Measurements from ENCODE around the gene DBNDD1.

The DBNDD1 gene

GRCh38 chr16:90047714-90048346 lies 28.6 kb upstream of the DBNDD1 start:
- no peaks in the 10 kb centered on the region for H3K27me3 ChIP-seq (ENCODE audit: insufficient read depth, poor library complexity, severe bottlenecking)
- H3K4me1 ChIP-seq (ENCODE audit: insufficient read depth, poor library complexity, severe bottlenecking), result peaks cover 19% of the 10 kb centered on the region
- ATAC-seq (ENCODE audit: low read depth) (no peak), DNase-seq (ENCODE audit: low spot score) (no peak)
- H3K27ac ChIP-seq (ENCODE audit: poor library complexity, severe bottlenecking), result no peak overlapping the region
- no peaks in the 10 kb centered on the region; the same call in 1 of the 2 replicates for H3K36me3 ChIP-seq (ENCODE audit: low read depth)
- TF ChIP-seq CTCF (IDR thresholded peaks at IDR 0.05; ENCODE audit: poor library complexity, severe bottlenecking), result no peak
- H3K4me3 ChIP-seq (ENCODE audit: severe bottlenecking), result peak overlapping the region; percentile 9
- H3K9me3 ChIP-seq (ENCODE audit: severe bottlenecking), result no peaks in the 10 kb centered on the region

DNA sequence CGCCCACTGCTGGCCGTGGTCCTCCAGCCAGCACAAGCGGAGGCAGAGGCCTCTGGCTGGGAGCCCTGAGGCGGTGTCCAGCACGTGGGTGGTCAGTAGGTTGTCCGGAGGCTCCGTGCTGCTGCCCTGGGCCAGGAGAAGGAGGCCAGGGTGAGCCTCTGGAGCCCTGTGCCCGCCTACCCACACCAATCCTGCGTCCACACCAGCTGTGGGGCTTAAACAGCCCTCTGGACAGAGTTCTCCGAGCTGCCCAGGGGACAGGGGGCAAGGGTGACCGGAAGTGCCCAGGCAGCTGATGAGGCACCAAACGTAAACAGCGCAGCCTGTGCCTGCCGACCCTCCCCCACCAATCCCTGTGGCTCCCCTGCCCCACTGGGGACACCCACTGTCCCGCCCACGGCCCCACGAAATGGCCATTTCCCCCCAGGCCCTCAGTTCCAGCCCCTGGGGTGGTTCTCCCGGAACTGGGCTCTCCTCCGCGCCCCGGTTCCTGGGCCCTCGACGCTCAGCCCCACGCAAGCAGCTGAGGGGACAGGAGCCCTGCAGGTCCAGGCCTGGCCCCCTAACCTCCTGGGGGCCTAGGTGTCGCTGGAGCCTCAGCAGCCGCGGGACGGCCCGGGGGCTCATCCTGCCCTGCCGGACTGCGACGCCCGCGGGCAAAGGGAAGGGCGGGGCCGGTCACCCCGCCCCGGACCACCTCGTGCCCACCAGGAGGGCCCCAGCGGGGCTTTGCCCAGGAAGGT lies 27.9 kb upstream of the DBNDD1 start:
- peaks cover 19% of the 10 kb centered on the region for H3K4me1 ChIP-seq (ENCODE audit: insufficient read depth, poor library complexity, severe bottlenecking)
- H3K9me3 ChIP-seq (ENCODE audit: severe bottlenecking), result no peaks in the 10 kb centered on the region
- no peak overlapping the region for H3K27ac ChIP-seq (ENCODE audit: poor library complexity, severe bottlenecking)
- H3K36me3 ChIP-seq (ENCODE audit: low read depth), result no peaks in the 10 kb centered on the region; the same call in 1 of the 2 replicates
- no peak for TF ChIP-seq CTCF (IDR thresholded peaks at IDR 0.05; ENCODE audit: poor library complexity, severe bottlenecking)
- no peaks in the 10 kb centered on the region for H3K27me3 ChIP-seq (ENCODE audit: insufficient read depth, poor library complexity, severe bottlenecking)
- H3K4me3 ChIP-seq (ENCODE audit: severe bottlenecking), result peak overlapping the region; percentile 9
- DNase-seq (ENCODE audit: low spot score) (no peak), ATAC-seq (ENCODE audit: low read depth) (no peak)

DNA sequence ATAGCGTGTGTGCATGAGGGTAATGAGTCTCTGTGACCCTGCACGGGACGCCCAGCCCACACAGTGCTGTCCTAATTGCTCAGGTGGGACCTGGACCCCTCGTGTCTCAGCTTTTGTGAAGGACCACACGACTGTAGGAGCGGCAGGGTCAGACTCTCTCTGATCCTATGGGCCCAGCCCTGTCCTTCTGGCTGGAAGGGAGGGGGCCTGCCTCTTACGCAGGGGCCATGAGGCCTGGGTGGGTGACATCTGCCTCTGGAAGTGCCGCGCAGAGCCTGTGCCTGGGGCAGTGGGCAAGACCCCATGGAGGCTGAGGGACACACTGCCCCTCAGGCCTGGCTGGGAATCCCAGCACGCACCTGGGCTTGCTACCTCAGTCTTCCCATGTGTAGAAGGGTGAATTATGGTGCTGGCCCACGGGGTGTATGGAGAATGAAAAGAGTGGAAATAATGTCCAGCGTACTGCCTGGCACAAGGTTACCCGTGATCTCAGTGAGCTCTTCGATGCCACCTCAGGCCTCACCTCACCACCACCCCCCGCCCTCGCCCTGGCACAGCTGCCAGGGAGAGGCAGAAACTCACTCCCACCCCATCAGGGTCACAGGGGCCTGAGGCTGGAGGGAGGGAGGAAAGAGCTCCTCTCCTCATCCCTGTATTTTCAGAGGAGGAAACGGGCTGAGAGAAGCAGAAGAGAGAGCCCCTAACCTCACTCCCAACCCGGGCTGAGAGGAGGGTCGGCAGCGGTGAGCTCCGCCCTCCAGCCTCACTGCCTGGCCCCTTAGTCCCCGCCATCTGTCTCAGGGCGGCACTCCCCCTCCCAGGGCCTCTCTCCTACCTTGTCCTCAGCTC lies 27.1 kb upstream of the DBNDD1 start:
- no peak for DNase-seq (ENCODE audit: low spot score)
- no peak overlapping the region for H3K4me3 ChIP-seq (ENCODE audit: severe bottlenecking)

DNA sequence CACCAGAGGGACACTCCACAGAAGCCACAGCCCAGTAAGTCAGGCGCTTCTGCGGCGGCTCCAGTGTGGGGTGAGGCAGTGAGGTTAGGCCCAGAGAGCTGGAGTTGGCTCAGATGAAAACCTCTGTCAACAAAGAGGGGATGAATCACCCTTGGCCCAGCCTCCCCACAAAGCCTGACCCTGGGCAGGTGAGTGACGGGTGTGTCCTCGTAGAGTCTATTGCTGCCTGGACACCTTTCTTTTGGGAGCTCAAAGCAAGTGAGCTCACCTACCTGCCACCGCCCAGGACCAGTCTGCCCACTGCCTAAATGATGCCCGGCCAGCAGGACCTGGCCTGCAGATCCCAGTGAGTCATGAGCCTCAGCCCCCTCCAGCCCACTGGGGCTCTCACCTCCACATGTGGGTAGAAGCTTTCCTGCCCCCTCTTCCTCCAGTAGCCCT lies 24.9 kb upstream of the DBNDD1 start:
- H3K4me3 ChIP-seq (ENCODE audit: severe bottlenecking), result no peak overlapping the region
- no peaks in the 10 kb centered on the region for H3K27me3 ChIP-seq (ENCODE audit: insufficient read depth, poor library complexity, severe bottlenecking)
- peak overlapping the region; percentile 10 for H3K27ac ChIP-seq (ENCODE audit: poor library complexity, severe bottlenecking)
- H3K4me1 ChIP-seq (ENCODE audit: insufficient read depth, poor library complexity, severe bottlenecking), result peaks cover 19% of the 10 kb centered on the region
- no peaks in the 10 kb centered on the region for H3K9me3 ChIP-seq (ENCODE audit: severe bottlenecking)
- H3K36me3 ChIP-seq (ENCODE audit: low read depth), result peaks cover 12% of the 10 kb centered on the region
- DNase-seq (ENCODE audit: low spot score) (peak; percentile 87), ATAC-seq (ENCODE audit: low read depth) (peak; percentile 95)
- no peak for TF ChIP-seq CTCF (IDR thresholded peaks at IDR 0.05; ENCODE audit: poor library complexity, severe bottlenecking)

More for the DNA sequence above, 27.1 kb upstream of the DBNDD1 start:
- Histone ChIP-seq H3K27ac (ENCODE audit: poor library complexity, severe bottlenecking) (no peak overlapping the region), H3K27me3 (ENCODE audit: insufficient read depth, poor library complexity, severe bottlenecking) (no peaks in the 10 kb centered on the region), H3K36me3 (ENCODE audit: low read depth) (no peaks in the 10 kb centered on the region; the same call in 1 of the 2 replicates), H3K4me1 (ENCODE audit: insufficient read depth, poor library complexity, severe bottlenecking) (peaks cover 19% of the 10 kb centered on the region), H3K9me3 (ENCODE audit: severe bottlenecking) (no peaks in the 10 kb centered on the region)
- TF ChIP-seq CTCF (IDR thresholded peaks at IDR 0.05; ENCODE audit: poor library complexity, severe bottlenecking), result no peak
- ATAC-seq (ENCODE audit: low read depth), result no peak

All from RWPE2 (cell line).